GM18511 (cell line): ENCODE results near the gene SYT13.

Source experiments
- ATAC-seq: cut with Tn5 transposase; IDR thresholded peaks from one replicate; pipeline ENCODE4 v1.9.1; 2021; ENCODE audit warnings: mild to moderate bottlenecking, moderate library complexity; ENCODE audit not compliant: unreplicated experiment

SYT13 gene

DNA sequence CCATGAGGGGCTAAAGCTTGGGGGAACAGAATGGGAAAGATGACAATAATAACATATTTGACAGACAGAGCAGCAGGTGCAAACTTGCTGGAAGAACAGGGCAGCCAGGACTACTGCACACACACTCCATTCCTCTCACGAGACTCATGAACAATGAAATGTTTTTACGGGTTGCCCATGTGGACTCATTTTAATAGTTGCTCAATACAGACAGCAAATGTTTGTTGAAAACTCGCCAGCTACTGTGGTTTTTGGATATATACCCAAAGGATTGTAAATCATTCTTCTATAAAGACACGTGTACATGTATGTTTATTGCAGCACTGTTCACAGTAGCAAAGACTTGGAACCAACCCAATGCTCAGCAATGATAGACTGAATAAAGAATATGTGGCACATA, 10.3 kb downstream of the SYT13 start:
- no peak for ATAC-seq

DNA sequence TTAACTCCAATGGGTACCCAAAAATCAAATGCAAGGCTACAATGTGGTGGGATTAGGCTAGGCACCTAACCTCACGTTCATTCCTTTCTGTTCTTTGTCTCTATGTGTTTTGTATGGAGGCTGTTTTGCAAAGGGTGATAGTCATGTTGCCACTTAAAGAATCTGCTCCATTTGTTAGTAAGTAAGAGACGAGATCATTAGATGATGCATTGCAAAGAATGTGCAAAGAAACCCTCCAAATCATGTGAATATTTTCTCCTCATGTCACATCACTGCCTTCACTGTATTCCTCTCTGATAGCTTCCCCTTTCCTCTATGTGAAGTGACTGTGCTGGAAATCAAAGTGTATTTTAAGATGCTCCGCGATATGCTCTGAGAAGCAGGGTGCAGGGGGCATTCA, 11.9 kb downstream of the SYT13 start:
- ATAC-seq = no peak

- no peak for ATAC-seq
These were observed 12.6 kb downstream of the SYT13 start for GRCh38 chr11:45273509-45273908.

GRCh38 chr11:45272701-45273100, 13.4 kb downstream of the SYT13 start:
- no peak for ATAC-seq

- ATAC-seq = no peak
These were observed 15.0 kb downstream of the SYT13 start for GRCh38 chr11:45270946-45271716.

- ATAC-seq = no peak
These were observed 16.5 kb downstream of the SYT13 start for GRCh38 chr11:45269678-45270077.

GRCh38 chr11:45267652-45268299, 18.4 kb downstream of the SYT13 start:
- ATAC-seq = no peak

DNA sequence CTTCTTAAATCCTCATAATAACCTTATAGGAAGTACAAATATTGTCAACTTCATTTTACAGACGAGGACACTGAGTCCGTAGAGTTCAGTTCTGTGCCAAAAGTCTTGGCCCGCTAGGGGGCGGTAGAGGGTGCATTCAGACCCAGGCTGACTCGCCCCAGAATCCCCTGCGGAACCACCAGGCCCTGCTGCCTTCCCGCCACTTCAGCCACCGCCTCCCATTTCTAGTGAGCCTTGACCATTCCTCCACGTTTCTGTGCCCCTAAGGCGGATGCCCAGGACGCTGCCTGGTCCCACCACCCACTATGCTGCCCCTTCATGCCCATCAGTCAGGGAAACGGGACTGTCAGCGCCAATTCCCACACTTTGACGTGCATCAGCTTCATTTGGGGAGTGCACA, 19.1 kb downstream of the SYT13 start:
- no peak for ATAC-seq

DNA sequence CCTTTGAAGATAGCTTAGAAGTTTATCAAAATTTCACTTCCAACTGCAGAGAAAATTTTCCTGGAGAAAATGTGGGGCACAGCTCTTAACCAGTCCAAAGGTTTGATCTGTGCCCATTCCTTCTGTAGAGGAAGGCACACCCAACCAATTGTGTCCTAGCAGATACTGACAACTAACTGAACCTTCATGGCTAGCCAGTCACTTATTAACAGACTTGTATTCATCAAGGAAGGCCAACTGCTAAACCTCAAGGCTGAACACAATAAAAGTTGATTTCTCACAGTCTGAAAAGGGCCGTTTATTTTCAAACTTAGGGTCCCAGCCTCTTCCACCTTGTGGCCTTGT, 19.5 kb downstream of the SYT13 start:
- no peak for ATAC-seq

GRCh38 chr11:45265969-45266675, 20.0 kb downstream of the SYT13 start:
- ATAC-seq = no peak

DNA sequence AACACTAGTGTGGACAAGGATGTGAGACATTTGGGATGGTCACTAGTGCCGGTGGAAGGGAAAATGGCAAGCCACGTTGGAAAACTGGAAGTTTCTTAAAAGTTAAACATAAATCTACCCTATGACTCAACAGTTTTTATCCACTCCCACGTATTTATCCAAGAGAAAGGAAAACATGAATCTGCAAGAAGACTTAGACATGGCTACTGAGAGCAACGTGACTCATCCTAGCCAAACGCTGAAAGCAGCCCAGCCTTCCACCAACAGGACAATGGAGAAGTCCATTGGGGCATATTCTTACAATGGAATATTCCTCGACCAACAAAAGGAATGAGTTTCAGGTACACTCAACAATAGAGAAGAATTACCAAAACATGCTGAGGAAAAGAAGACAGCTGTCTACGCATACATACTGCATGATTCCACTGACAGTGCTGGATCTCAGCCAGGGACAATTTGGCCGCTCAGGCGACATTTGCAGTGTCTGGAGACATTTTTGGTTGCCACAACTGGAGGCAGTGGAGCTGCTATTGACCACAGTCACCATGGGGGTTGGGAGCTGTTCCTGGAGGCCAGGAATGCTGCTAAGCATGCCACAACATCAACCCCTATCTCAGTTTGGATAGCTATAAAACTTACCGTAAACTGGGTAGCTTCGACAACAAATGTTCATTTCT, 21.2 kb downstream of the SYT13 start:
- no peak for ATAC-seq

DNA sequence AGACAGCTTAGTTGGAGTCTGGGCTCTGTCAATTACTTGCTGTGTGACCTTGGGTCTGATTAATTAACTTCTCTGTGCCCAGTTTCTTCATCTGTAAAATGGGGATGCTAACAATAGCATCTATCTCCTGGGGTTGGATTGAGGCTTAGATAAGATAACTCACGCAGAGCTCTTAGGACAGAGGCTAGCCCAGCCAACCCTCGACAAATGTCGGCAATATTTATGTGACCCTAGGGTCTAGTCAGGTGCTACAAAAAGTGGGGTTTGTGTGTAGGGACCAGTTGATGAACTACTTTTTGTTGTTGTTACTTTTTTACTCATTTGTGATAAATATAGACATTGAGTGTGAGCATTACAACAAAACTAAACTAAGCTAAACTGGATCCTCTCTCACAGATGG, 22.4 kb downstream of the SYT13 start:
- ATAC-seq = no peak

- ATAC-seq = no peak
These were observed 23.2 kb downstream of the SYT13 start for GRCh38 chr11:45262900-45263299.

- ATAC-seq = no peak
These were observed 26.1 kb downstream of the SYT13 start for GRCh38 chr11:45260071-45260470.

DNA sequence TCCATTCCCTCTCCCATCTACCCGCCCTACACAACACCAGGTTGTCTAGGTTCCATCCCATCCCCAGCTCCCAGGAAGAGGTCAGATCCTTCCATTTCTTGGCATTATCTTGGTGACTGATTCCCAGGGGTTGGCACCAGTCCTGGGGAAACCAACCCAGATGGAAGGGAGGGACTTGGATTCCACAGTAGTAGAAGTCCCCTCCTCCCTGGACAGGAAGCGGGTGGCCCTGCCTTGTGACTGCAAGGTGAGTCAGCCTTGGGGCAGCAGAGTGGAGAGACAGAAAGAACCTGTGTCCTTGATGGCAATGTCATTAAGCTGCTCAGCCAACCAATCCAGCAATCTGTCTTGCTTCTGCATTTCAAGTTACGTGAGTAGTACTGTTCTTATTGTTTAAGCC, 26.5 kb downstream of the SYT13 start:
- no peak for ATAC-seq

DNA sequence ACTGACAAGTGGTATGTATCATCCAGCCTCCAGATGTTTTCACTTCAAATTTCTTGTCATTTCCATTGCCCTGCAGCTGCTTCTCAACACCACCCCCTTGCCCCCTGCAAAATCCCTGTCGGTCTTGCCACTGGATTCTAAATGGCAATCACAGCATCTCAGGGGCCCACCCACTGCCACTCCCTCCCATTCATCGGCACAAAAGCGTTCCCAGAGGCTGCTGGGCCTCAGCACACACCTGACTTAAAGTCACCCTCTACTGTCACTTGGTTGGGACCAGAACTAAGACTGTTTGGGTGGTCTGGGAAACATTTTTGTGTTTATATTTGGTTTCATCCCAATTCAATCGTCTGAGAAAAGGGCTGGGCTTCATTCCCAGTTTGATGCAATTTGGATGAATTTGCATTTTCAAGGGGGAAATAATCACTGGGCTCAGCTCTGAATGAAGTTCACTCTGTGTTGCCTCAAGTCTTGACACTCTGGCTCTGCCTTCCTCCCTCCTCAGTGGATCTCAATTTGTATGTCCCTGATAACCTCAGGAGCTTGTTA, 27.1 kb downstream of the SYT13 start:
- ATAC-seq = no peak

- no peak for ATAC-seq
These were observed 32.1 kb downstream of the SYT13 start for GRCh38 chr11:45254070-45254469.

DNA sequence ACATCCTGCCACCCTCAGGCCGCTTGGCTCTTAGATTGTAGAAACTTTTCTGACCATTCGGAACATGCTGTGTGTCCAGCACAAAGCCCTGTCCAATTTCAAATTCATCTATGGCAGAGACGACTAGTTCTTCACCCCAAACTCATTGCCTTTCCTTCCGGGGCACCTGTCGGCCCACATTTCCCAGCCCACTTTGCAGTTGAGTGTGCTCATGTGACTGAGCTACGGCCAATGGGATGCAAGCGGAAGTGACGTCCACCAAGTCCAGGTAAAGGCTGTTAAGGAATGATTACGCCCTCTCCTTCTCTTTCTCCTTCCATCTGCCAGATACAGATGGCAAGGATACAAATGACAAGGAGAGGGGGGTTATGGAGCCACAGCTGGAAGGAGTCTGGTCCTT, 32.5 kb downstream of the SYT13 start:
- ATAC-seq = no peak

- ATAC-seq = no peak
These were observed 33.3 kb downstream of the SYT13 start for GRCh38 chr11:45252877-45253276.

DNA sequence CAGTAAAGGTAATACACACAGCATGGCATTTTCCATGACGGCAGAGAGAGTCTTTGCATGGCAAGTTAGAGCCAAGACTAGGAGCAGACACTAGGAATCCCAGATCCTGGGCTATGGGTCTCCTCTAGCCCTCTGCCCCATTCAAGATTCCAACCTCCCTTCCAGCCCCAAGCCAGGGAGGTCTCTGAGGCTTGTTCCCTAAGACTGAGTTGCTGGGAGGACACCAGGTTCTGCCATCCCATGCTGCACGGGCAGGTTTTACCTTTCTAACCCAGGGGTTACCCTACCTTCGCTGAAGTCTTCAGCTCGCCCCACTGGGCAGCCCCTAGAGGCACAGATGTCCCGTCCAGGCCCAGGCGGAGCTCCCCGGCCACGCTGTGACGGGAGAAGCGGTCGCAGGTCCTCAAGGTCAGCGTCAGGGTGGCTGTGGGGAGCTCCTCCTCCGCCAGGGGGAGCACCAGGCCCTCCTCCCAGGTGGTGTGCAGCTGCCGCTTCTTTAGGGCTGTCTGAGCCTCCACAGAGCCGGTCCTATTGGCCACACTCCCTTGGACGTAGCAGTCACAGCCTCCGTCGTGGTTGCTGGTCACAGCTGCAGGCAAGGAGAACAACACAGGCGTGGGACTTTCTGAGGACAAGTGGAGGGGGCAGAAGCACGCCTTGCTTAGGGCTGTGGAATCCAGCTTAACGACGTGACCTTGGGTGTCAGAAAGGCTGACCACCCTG, 33.8 kb downstream of the SYT13 start:
- ATAC-seq = no peak
